HG03097 (cell line): ENCODE measurements around the gene MTA1.

Experiments
- ATAC-seq: cut with Tn5 transposase; IDR thresholded peaks from one replicate; pipeline ENCODE4 v1.9.1; 2021; ENCODE audit not compliant: unreplicated experiment, low FRiP score

MTA1 gene

DNA sequence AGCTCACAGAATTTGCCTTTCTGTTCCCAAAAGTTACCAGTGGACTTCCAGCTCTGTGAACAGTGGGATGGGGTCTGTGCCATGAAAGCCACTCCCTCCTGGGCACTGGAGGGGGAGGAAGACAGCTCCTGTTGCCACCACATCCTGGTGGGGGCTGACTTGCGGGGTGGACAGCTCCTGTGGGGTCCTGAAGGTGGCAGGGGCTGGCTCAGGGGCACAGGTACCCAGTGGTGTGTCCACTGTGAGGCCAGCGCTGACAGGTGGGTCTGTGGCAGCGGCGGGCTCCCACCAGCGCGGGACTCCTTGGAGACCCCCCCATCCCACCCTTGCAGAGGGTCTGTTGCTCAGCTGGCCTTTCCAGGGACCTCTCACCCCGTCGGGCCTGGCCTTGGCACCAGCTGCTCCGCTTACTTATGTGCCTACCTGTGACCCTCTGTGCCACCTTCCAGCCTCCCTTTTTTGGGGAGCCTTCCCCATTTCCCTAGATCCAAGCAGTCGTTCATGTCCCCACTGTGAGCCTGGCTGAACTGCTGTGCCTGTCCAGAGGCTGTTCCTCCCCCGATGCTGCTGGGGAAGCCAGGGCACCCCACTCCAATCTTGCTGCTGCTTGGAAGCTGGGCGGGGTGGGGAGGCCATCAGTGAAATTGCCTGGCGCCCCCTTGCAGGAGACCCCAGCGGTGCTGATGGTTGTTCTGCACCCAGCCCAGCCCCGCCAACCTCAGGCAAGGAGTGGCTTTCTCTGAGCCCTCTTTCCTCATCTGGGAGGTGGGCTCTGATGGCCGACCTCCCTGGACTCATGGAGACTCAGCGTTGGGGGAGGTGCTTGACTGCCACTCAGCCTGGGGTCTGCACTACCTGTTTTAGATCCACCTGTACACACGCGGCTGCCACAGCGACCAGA lies 73.6 kb downstream of the MTA1 start:
- ATAC-seq = no peak

DNA sequence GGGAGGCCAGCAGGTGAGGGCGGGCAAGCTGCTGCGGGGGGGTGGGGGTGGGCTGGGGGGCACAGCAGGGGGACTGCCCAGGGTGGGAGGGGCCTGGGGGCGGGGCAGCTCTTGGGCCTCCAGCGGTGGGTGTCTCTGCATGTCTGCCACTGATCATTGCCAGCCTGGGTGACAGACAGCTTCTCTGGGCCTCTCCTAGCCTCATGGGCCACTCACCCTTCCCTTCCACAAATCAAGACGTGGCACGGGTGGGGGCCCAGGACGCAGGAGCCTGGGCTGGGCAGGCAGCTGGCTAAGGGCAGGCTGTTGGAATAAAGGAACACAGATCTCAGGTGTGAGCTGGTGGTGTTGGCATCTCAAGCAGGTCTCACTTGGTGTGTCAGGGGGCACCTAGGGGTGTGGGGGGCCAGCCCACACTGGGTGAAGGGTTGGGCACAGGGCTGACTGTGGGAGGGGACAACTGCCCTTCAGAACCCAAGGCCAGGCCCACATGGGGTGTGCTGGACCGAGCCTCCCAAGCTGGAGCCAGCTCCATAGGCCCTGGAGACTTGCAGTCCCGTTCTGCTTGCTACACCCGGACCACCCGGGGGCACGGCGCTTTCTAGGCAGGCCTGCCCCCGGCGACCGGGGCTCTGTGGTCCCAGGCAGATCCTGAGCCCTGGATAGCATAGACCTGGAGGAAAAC lies 74.4 kb downstream of the MTA1 start:
- ATAC-seq = no peak

DNA sequence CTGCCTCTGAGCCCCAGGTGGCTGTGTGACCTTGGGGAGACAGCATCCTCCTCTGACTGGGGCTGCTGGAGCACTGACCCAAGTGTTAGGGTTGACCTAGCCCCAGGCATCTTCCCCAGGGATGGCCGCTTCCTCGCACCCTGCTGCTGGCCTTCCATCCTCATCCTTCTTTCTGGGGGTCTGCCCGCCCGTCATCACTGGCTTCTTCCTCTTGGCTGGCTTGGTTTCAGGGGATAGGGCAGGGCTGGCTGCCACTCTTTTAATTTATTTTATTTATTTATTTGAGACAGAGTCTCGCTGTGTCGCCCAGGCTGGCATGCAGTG lies 74.9 kb downstream of the MTA1 start:
- ATAC-seq = no peak

DNA sequence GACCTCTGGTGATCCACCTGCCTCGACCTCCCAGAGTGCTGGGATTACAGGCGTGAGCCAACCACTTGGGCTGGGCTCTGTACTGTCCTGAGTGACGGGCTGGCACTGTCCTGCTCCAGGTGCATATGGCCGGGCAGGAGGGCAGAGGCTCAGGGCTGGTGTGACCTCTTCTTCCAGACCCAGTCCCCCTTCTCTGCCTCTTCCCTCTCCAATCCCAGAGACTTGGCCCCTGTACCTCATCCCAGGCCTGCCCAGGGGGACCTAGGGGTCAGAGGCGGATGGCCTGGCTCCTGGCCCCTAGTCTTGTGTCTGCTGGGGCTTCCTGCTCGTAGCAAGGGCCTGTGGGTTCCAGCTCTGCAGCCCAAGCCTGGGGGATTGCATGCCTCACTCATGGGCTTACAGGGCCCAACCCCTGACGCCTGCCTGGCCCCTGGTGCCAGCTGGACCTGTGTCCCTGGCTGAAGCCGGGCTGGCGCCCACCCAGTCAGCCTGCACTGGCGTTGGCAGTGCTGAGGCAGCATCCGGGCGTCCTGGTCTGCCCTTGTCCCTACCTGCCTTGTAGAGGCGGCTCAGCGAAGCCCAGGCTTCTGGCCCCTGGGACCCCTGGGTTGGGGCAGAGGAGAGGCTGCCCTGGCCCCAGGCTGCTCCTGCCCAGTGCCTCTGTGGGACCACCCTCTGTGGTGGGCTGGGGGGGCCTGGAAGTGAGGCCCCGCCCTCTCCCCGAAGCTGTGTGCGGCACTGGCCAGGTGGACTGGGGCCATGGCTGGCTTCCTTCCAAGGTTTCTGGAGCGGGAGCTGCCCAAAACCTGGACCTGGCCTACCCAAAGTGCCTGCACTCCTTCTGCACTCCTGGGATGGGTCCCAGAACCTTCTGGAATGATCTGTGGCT lies 75.7 kb downstream of the MTA1 start:
- no peak for ATAC-seq

DNA sequence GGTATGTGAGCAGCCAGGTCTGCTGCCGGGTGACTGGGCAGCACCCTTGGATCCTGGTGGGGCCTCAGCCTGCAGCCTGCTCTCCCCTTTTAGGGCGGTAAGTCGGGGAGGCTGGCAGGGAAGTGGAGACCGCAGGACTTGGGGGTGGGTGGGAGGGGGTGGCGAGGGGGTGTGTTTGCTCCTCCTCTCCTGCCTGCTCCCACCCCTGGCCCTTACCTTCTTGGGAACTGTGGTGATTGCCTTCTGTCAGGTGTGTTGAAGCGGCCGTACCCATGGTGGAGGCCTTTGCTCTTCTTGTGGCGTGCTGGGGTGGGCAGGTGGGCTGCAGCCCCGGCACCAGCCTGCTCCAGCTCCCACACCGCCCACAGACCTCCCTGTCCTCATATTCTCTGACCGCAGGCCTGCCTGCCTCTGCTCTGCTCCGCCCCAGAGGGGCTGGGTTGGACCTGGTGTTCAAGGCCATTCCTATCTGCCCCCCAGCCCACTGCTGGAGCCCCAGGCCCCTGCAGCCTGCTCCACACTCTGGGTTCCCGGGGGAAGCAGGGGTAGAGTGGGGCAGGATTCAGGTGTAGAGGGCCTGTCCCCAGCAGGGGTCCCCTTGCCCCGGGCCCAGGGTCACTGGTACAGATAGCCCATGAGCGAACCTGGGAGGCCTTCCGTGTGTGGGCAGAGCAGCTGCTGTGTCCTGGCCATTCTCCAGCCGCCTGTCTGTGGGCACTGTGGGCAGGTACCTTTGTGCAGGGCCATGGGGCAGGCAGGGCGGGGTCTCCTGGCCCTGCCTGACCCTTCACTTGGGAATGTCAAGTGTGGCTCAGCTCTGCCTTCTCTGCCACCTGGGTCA lies 76.6 kb downstream of the MTA1 start:
- ATAC-seq = no peak

DNA sequence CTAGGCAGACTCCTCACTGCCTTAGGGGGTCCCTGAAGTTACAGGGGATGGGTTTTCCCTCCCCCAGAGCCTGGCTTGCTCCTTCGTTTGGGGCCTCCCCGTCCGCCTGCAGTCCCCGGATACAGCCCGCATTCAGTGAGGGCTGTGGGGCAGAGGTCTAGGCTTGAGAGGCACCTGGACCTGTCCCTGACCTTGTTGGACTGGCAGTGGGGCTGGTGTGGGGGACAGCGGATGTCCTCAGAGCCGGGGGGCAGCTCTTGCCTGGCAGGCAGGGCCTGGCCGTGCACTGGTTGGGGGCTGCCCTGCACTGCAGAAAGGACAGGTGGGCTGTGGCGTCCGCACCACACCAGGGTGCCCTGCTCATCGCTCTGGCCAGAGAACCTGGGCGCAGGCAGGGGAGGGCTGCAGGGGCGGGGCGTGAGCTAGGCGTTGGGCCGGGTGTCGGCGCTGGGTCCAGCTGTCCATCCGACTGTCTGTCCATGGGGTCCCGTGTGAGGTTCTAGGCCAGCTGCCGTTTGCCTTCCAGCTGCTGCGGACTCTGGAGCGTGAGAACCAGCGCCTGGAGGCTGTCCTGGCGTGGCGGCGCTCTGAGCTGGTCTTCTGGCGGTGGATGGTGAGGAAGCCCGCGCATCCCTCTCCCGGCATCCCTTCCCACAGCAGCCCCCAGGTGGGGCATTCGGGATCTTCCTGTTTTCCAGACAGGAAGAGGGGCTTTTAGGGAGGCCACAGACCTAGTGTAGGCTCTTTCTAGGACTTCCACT lies 77.4 kb downstream of the MTA1 start:
- ATAC-seq = no peak

DNA sequence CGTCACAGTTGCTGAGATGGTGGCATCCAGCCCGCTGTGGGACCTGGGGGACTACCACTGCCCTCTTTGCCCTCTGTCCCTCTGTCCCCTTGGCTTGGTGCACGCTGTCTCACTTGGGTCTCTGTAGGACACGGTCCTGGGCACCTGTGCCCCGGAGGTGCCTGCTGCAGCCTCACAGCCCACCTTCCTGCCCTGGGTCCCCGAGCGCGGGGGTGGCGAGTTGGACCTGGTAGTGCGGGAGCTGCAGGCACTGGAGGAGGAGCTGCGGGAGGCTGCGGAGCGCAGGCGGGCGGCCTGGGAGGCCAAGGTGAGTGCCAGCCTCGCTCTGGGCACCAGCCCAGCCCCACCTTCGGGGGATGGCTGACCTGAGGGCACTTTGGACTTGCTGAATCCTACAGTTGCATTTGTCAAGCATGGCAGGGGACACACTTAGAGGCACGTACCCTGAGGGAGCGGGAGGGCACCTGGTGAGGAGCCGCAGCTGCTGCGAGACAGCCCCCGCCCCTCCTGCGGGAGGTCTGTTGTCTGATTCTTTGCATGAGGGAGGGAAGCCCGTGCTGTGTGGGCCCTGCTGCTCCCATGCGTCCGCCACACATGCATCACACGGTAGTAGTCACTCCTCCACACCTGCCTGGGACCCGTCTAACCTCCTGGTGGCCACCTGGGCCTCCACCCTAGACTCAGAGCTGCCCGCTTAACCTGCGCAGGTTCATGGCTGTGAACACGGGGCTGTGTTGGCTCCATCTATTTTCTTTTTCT lies 78.2 kb downstream of the MTA1 start:
- no peak for ATAC-seq

DNA sequence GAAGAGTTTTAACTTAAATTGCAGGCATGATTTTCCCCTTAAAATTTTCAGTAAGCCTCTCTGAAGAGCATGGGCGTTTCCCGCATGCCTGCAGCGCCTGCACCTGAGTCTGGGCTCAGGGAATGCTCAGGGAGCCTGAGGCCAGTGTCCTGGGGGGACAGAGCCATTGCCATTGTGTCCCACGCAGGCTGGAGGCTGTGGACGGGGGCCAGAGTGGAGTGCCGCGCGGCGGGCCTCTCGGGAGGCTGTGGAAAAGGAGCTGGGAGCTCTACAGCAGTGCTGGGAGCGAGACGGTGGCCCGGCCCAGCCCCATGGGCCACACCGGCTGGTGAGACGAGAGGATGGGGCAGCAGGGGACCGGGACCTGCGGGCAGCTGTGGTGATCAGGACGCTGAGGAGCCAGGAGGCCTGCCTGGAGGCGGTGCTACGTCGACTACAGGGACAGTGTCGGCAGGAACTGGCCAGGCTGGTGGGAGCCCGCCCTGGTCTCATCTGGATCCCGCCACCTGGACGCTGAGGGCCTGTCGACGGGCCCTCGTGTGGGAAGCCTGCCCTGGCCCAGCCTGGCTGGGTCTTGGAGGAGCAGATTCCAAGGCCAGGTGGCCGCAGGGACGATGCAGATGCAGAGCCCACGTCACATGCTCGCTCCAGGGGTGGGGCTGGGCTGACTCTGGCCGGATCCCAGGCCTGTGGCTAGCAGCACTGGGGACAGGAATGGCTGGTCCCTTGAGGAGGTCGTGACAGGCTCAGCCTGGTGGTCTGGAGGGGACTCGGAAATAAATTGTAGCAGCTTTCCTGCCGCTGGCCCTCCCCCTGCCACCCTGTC lies 79.0 kb downstream of the MTA1 start:
- ATAC-seq = no peak

DNA sequence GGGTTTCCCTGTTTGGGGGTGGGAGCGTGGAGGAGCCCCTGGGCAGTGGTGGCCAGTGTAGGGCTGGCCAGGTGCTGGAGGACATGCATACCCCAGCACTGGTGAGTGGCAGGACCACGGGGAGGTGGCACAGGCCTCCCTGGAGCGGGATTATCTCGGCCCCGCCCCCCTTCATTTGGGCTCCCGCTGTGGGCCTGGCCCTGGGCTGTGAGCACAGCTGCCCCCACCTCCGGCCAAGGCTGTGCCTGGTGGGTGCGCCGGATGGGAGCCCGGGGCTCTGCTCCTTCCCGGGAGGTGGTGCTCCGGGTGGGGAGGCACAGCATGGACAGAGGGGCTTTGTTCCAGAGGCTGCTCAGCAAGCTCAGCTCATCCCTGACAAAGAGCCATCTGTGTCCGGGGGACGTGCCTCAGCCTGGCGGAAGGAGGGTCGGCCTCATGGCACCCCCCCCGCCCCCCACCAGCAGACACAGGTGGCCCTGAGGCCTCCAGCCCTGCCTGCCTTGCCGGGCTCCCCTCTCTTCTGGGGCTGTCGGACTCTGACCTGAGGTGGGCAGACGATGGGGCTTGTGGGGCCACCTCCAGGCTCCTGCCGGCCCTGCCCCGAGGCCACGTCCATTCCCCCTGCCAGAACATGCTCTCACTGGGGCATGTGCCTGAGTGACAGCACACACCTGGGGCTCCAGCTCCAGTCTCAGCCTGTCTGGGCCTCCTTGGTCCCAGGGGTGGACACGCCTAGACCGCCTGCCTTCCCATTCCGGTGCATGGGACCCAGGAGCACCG lies 79.8 kb downstream of the MTA1 start:
- no peak for ATAC-seq

DNA sequence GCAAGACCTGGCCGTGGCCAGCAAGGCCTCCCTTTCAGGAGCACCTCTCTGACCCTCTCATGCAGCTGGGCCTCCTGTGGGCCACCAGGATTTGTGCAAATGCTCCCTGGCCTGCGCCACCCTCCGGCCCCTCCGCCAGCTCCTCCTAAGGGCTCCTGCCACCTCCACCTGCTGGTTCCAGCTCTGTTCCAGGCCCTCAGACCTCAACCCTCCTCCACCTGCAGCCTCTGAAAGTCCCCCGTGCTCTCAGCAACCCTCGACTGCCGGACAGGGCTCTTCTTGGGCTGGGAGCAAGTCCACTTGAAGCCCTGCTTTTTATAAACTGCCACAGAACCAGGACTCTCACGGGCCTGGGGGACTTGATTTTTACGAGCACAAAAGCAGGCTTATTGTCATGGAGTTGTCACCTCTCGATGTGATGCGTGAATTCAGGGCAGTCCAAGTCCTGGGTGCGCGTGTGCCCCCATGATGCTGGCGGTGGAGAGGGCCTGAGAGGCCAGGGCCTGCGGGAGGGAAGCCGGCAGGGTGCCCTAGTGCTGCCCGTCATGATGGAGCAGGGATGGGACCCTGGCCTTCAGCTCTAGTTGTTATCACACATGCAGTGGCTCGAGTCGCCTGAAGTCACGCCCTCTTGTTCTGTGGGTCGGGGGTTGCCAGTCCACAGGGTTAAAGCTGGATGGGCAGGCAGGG lies 80.6 kb downstream of the MTA1 start:
- no peak for ATAC-seq

DNA sequence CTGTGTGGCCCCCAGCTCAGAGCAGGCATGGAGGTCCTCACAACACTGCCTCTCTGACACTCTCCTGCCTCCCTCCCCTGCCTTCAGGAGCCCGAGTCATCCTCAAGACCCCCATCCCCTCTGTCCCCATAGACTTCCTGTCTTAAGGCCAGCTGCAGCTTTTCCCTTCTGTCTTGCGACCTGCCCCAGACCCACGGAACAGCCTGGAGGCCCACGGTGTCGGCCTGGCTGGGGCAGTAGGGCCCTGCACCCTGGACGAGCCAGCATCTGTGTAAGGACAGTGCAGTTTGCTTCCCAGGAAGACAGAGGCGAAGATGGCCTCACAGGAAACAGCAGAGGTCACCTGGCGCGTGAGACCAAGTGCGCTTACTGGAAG lies 81.1 kb downstream of the MTA1 start:
- ATAC-seq = no peak

DNA sequence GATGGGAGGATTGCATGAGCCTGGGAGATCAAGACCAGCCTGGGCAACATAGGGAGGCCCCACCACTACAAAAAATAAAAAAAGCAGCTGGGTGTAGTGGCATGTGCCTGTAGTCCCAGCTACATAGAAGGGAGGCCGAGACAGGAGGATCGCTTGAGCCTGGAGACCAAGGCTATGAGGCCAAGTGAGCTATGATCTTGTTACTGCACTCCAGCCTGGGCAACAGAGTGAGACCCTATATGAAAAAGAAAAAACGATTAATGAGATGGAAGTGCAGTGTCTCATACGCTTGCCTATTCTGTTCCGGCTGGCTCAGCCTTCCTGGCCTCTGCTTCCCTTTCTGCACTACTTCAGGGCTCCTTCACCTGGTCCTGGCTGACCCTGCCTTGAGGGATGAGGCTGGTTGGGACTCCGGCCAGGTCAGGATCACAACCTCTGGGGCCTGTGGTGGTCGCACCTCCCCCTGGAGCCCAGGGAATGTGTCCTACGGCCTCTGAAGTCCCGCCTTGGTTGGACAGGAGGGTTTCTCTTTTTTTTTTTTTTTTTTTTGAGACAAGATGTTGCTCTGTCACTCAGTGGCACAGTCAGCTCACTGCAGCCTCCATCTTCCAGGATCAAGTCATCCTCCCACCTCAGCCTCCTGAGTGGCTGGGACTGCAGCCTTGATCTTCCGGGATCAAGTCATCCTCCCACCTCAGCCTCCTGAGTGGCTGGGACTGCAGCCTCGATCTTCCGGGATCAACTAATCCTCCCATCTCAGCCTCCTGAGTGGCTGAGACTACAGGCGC lies 82.1 kb downstream of the MTA1 start:
- no peak for ATAC-seq

DNA sequence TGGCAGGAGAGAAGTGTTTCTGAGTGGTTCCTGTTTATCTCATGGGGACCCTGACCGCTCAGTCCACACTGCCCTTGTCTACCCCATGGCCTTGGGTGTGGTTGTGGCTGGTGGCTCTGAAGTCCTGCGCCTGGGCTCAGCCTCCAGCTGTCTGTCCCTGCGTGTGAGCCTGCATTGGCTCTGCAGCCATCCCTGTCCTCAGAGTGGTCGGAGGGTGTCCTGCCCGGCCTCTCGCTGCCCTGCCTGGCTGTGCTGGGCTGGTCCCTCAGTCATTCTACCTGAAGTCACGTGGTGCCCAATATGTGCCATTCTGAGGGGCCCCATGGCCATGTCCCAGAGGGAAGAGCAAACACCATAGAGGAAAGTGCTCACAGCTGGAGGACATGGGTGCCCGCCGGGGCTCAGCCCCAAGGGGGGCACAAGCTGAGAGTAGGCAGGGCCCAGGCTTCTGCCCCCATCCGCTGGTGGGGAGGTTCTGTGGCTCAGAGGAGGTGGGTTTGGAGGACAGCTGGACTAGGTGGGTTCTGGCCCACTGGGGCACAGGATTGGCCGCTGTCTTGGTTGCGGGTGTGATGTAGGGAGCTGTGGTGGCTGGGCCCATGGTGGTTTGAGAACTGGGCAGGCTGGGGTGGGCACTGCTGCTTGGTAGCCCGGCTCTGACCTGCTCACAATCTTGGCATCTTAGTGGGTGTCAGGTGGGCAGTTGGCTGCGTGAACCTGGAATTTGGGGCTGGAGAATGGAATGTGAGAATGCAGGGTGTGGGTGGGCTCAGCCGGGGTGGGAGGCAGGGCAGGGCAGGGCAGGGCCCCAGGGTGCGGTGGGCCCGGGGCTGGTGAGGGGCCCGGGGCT lies 83.0 kb downstream of the MTA1 start:
- no peak for ATAC-seq

DNA sequence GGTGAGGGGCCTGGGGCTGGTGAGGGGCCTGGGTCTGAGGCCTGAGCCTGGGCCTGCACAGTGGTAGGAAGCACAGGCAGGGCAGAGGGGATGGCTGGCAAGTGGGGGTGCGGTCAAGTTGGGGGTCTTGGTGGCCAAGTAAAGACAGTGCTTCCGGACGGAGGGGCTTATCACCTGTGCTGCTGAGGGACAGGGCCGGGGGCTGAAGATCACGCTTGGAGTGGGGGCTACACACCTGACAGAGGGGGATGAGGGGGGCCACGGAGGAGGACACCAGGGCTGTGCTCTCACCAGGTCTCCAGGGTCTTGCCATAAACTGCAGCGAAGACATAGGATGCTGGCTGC lies 83.6 kb downstream of the MTA1 start:
- ATAC-seq = no peak
